Measurements from ENCODE around the gene NCAPH2. TPM values are rescaled to one million over a fixed set of nuclear protein-coding genes. Genes with fewer than 3 reads are reported as not detected.

NCAPH2 gene
- total and polyA plus RNA-seq, 2 of the 13 experiments (the other 11 are each of a cell fraction or from before 2014, with no cell fraction given): 28.1 to 64.4 TPM

DNA sequence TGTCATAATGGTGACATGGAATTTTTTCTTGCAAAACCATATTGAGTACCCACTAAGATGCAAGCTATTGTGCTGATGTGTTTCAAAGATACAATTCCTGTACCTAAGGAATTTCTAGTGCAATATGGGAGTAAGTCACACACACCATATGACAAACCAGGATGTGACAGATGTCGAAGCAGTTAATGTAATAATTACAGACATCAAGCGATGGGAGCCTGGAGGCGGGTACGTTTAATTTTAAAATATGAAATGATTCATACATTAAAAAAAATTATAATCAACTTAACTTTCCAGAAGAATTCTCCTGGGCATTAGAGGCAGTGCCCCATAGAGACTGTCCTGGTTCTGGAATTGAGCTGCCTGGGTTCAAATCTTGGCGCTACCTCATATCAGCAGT, 48.7 kb downstream of the NCAPH2 start (continued):
- no peak for TF ChIP-seq FUBP1 (CRISPR knock-in tag; IDR thresholded peaks at IDR 0.05; ENCODE audit: borderline replicate concordance)
- TF ChIP-seq KAT7 (CRISPR knock-in tag; IDR thresholded peaks at IDR 0.05; ENCODE audit: borderline replicate concordance): no peak
- no peak for TF ChIP-seq PAWR (CRISPR knock-in tag; IDR thresholded peaks at IDR 0.05; ENCODE audit: borderline replicate concordance)
- TF ChIP-seq FOXA1 (IDR thresholded peaks at IDR 0.05): no peak
- no peak for TF ChIP-seq FOXA1 (CRISPR knock-in tag; IDR thresholded peaks at IDR 0.05)

- ChIA-PET POLR2A (no interaction called here), CTCF (ENCODE audit: low intra/inter-chr PET ratio, low total read pairs) (no interaction called here)
- BruUV-seq (replicated peaks): no TSS peak
- no peaks in the 10 kb centered on the region for H3K36me3 ChIP-seq (replicated peaks in 1 of 2; ENCODE audit: control insufficient read depth in 1 of 2, insufficient read depth in 2 of 2, low read length in 2 of 2)
- no peaks in the 10 kb centered on the region for H3K79me2 ChIP-seq (ENCODE audit: insufficient read depth, low read length)
- no peak overlapping the region for H3K27ac ChIP-seq (ENCODE audit: extremely low read length, insufficient read depth, low read length)
- FAIRE-seq: no peak
- H2AFZ ChIP-seq (ENCODE audit: low read length): no peak overlapping the region
- ATAC-seq: no peak
- H3K4me2 ChIP-seq (ENCODE audit: low read depth, low read length): no peak overlapping the region
- no peak overlapping the region for H3K9ac ChIP-seq (ENCODE audit: insufficient read depth, low read depth, low read length)
- H3K9me3 ChIP-seq (ENCODE audit: low read length): no peaks in the 10 kb centered on the region
- H3K4me1 ChIP-seq (ENCODE audit: insufficient read depth, low read length): peaks cover 11% of the 10 kb centered on the region
- intact Hi-C loops (cut with micrococcal nuclease; ENCODE audit: unreplicated experiment) (loop anchor here (5.0 kb wide), 1 partner anchor 33 kb away; the partner anchor contains the start of gene SCO2), in situ Hi-C loops (cut with HindIII; ENCODE audit: extremely low pct_ligation_motif_present, low pct_unique_long_range_greater_than_20kb) (no loop called here)
- TF ChIP-seq EED (CRISPR knock-in tag; IDR thresholded peaks at IDR 0.05) (no peak), KAT7 (CRISPR knock-in tag; IDR thresholded peaks at IDR 0.05; ENCODE audit: borderline replicate concordance) (no peak), HNF4A (CRISPR knock-in tag; IDR thresholded peaks at IDR 0.05) (no peak)
- 57% methylated on average over 3 of the region's 3 CpGs for WGBS (ENCODE audit: low lambda C conversion rate)
- H4K20me1 ChIP-seq (ENCODE audit: insufficient read depth, low read length): no peaks in the 10 kb centered on the region
- H3K27me3 ChIP-seq (ENCODE audit: control insufficient read depth in 1 of 2, insufficient read depth in 2 of 2, low read length in 2 of 2): peaks cover 0 to 30% of the 10 kb centered on the region in 2 experiments; a peak in 2 of 5 replicates
- H3K4me3 ChIP-seq (replicated peaks in 1 of 3; ENCODE audit: insufficient read depth in 1 of 3, low read depth in 2 of 3, low read length in 3 of 3): no peak overlapping the region
- DNase-seq (ENCODE audit: low spot score): no peak
These were observed 52.0 kb downstream of the NCAPH2 start for GRCh38 chr22:50560034-50560433.

Data from HepG2 (cell line).